Loucy (cell line): Measurements from ENCODE around the gene SRRM3.

ENCODE experiments used
- CTCF ChIP-seq: fragments of 200-600 bp; sonication (generic); conservative IDR thresholded peaks from 2 replicates; pipeline ENCODE4 v1.5.1; 2014; ENCODE audit warnings: mild to moderate bottlenecking, antibody characterized with exemption, low read length
- EZH2phosphoT487 ChIP-seq: fragments of 200-600 bp; IDR thresholded peaks from 2 replicates; pipeline ENCODE4 v1.6.1; 2018; ENCODE audit warnings: antibody characterized with exemption, mild to moderate bottlenecking, moderate library complexity, borderline replicate concordance

DNA sequence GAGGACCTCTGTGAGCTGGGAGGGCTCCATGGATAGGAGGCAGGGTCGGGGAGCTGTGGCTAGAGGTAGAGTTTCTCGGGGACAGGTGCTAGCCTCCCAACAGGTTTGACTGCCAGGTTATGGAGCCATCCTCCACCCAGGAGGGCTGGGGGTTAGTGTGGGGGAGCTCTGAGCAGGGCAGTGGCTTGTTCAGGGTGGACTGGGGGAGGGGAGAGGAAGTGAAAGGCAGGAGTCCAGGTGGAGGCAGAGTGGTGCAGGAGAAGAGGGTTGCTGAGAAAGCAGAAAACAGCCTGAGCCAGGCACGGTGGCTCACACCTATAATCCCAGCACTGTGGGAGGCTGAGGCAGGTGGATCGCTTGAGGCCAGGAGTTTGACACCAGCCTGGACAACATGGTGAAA is 60.2 kb downstream of the SRRM3 start:
- no peak for TF ChIP-seq CTCF
- TF ChIP-seq EZH2phosphoT487 = no peak
